ENCODE data around the gene LFNG. TPM values are rescaled to one million over a fixed set of nuclear protein-coding genes. Genes with fewer than 3 reads are reported as not detected.

The LFNG gene
- total and polyA plus RNA-seq, 10 donors = 21.2 to 47.4 (median 34.0) TPM

GRCh38 chr7:2474813-2475677 is 44.5 kb upstream of the LFNG start:
- no peak for DNase-seq
- Histone ChIP-seq H3K4me3 (no peak overlapping the region), H3K9me3 (no peaks in the 10 kb centered on the region), H3K27ac (no peak overlapping the region), H3K4me1 (peaks cover 13 to 49% (median 20%) of the 10 kb centered on the region in 6 donors), H3K27me3 (replicated peaks in 1 of 7) (peaks cover 0 to 69% (median 0%) of the 10 kb centered on the region in 7 donors), H3K36me3 (no peaks in the 10 kb centered on the region)
- 84 to 93% (median 91%) methylated on average over 10 to 28 of the region's 28 CpGs for WGBS, 5 donors
- TF ChIP-seq, protein P1, sequence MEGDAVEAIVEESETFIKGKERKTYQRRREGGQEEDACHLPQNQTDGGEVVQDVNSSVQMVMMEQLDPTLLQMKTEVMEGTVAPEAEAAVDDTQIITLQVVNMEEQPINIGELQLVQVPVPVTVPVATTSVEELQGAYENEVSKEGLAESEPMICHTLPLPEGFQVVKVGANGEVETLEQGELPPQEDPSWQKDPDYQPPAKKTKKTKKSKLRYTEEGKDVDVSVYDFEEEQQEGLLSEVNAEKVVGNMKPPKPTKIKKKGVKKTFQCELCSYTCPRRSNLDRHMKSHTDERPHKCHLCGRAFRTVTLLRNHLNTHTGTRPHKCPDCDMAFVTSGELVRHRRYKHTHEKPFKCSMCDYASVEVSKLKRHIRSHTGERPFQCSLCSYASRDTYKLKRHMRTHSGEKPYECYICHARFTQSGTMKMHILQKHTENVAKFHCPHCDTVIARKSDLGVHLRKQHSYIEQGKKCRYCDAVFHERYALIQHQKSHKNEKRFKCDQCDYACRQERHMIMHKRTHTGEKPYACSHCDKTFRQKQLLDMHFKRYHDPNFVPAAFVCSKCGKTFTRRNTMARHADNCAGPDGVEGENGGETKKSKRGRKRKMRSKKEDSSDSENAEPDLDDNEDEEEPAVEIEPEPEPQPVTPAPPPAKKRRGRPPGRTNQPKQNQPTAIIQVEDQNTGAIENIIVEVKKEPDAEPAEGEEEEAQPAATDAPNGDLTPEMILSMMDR (IDR thresholded peaks at IDR 0.05 in 8 of 11, conservative IDR thresholded peaks at IDR 0.05 in 3 of 11) = no peak
- TF ChIP-seq POLR2A (IDR thresholded peaks at IDR 0.05) (no peak), POLR2AphosphoS5 (IDR thresholded peaks at IDR 0.05) (no peak)
- intact Hi-C loops (cut with DNase I; ENCODE audit: low total_unique reads) = loop anchor here (10.0 kb wide), 2 partner anchors 100 to 210 kb away; partner anchors contain the start of gene AMZ1

DNA sequence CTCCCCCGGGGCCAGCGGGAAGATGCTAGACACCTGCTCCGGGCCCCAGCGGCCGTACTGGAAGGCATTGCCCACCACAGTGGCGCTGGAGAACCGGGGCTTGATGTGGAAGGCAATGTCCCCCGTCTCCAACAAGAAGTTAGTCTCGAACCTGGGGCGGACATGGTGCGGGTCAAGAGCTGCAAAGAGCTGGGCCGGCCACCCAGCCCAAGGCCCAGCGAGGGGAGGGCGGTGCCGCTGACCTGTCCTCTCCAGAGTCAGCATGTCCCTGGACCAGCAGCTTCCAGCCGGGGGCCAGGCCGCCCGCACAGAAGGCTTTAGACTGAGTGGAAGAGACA is 43.9 kb upstream of the LFNG start:
- 86 to 96% (median 90%) methylated on average over 13 to 18 of the region's 18 CpGs for WGBS, 5 donors
- no peaks in the 10 kb centered on the region for H3K36me3 ChIP-seq
- H3K27ac ChIP-seq = no peak overlapping the region
- H3K4me3 ChIP-seq = no peak overlapping the region
- peaks cover 0 to 69% (median 0%) of the 10 kb centered on the region in 7 donors for H3K27me3 ChIP-seq (replicated peaks in 1 of 7)
- TF ChIP-seq, protein P1 (IDR thresholded peaks at IDR 0.05 in 8 of 11, conservative IDR thresholded peaks at IDR 0.05 in 3 of 11) = no peak
- TF ChIP-seq POLR2AphosphoS5 (IDR thresholded peaks at IDR 0.05) (no peak), POLR2A (IDR thresholded peaks at IDR 0.05) (no peak)
- no peaks in the 10 kb centered on the region for H3K9me3 ChIP-seq
- intact Hi-C loops (cut with DNase I; ENCODE audit: low total_unique reads) = loop anchor here (10.0 kb wide), 2 partner anchors 99 to 209 kb away; partner anchors contain the start of gene AMZ1
- DNase-seq = no peak
- peaks cover 13 to 44% (median 20%) of the 10 kb centered on the region in 6 donors for H3K4me1 ChIP-seq

GRCh38 chr7:2476298-2476697 is 43.3 kb upstream of the LFNG start, which contains the start of gene GRIFIN:
GRIFIN (minus strand) TSS chr7:2476398; CDS start chr7:2476383, 15 bp downstream.
- TF ChIP-seq, protein P1 (IDR thresholded peaks at IDR 0.05 in 8 of 11, conservative IDR thresholded peaks at IDR 0.05 in 3 of 11) = no peak
- no peak for TF ChIP-seq POLR2AphosphoS5 (IDR thresholded peaks at IDR 0.05)
- no peak for TF ChIP-seq POLR2A (IDR thresholded peaks at IDR 0.05)
- Histone ChIP-seq H3K9me3 (no peaks in the 10 kb centered on the region), H3K36me3 (no peaks in the 10 kb centered on the region), H3K27me3 (replicated peaks in 1 of 7) (peaks cover 0 to 62% (median 0%) of the 10 kb centered on the region in 7 donors), H3K27ac (no peak within 1 kb of the TSS), H3K4me3 (no peak within 1 kb of the TSS), H3K4me1 (peaks cover 13 to 40% (median 18%) of the 10 kb centered on the region in 6 donors)
- 63 to 85% (median 78%) methylated on average over 2 to 14 of the region's 16 CpGs for WGBS, 5 donors
- intact Hi-C loops (cut with DNase I; ENCODE audit: low total_unique reads) = loop anchor here (10.0 kb wide), 2 partner anchors 99 to 209 kb away; partner anchors contain the start of gene AMZ1
- DNase-seq = no peak

Measured in spleen (tissue), 11 donors.